HG03565 (cell line): Measurements from ENCODE around the gene APC2.
"Not testable (repeated sequence)": the region's sequence is repeated elsewhere in the genome, so short reads cannot be mapped to it uniquely, and the experiment has no call there.

Experiments used
- ATAC-seq: cut with Tn5 transposase; IDR thresholded peaks from one replicate; pipeline ENCODE4 v1.9.1; 2021; ENCODE audit warnings: mild to moderate bottlenecking, moderate library complexity; ENCODE audit not compliant: unreplicated experiment

APC2 gene

DNA sequence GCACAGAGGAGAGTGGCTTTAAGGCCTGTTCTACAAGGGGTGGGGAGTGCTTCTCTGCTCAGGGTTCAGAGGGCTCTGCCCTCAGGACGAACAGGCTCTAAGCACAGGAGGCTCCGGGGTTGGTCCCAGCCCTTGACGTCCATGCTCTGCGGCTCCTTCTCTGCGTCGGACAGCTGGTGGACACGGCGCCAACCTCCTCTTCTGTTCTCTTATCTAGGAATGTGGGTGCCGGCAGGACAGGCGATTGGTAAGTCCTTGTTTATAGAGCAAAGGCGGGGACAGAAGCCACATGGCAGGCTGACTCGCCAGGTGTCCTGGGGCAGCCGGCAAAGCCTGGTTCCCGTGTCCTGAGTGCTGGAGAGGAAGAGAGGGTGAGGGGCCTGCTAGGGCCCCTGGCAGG, 20.2 kb upstream of the APC2 start:
- no peak for ATAC-seq

DNA sequence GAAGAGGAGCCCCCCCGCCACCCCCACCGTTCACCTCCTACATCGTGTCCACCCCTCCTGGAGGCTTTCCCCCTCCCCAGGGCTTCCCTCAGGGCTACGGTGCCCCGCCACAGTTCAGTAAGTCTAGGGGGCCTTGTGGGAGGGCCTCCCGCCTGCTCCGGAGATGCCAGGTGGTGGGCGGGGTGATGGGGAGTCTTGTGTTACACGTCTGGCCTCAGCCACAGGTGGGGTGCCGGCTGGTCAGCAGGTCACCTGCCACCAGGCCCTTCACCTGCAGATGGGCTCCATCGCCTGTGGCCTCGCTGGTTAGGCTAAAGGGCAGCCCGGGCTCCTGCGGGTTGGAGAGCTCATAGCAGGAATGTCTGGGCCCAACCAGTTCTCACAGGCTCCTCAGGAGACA, 19.7 kb upstream of the APC2 start:
- no peak for ATAC-seq

DNA sequence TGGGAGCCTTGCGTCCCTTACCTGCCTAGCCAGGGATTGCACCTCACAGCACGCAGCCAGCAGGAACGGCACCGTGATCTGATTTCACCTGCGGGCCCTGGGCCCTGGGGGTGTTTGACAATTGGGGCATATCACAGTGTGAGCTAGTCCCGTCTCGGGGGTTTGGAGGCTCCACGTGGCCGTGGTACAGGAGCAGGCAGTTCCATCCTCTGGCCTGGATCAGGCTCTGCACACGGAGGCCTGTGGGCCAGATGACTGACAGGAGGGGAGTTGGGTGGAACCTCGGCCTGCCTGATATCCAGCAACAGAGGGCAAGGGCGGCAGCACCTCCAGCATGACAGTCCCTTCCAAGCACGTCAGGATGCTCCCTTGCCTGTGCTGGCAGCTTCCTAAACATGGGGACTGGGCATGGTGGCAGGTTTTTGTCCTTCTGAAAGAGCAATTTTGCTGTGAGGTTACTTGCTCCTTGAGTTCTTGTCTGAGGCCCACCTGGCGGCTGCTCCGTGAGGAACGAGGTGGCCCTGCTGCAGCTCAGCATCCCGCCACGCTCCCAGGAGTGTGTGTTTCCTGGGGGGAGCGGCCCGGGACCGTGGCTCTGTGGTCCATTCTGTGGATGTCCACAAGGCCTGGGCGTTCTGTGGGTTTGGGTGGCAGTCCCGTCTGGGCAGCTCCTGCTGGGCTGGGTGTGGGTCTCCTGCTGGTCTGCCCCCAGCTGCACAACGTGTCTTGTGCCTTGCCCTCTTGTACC, 18.0 kb upstream of the APC2 start:
- ATAC-seq: no peak

DNA sequence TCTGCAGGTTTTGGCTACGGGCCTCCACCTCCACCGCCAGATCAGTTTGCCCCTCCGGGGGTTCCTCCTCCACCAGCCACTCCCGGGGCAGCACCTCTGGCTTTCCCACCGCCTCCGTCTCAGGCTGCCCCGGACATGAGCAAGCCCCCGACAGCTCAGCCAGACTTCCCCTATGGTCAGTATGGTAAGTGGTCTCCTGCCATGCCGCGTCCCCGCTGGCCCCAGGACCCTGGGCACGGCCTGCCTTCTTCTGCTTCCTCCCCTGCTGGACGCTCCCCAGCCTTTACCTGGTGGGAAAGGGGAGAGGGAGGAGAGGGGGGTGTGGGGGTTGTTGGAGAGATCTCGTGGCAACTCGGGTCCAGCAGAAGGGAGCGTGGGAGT, 17.4 kb upstream of the APC2 start:
- ATAC-seq: no peak

DNA sequence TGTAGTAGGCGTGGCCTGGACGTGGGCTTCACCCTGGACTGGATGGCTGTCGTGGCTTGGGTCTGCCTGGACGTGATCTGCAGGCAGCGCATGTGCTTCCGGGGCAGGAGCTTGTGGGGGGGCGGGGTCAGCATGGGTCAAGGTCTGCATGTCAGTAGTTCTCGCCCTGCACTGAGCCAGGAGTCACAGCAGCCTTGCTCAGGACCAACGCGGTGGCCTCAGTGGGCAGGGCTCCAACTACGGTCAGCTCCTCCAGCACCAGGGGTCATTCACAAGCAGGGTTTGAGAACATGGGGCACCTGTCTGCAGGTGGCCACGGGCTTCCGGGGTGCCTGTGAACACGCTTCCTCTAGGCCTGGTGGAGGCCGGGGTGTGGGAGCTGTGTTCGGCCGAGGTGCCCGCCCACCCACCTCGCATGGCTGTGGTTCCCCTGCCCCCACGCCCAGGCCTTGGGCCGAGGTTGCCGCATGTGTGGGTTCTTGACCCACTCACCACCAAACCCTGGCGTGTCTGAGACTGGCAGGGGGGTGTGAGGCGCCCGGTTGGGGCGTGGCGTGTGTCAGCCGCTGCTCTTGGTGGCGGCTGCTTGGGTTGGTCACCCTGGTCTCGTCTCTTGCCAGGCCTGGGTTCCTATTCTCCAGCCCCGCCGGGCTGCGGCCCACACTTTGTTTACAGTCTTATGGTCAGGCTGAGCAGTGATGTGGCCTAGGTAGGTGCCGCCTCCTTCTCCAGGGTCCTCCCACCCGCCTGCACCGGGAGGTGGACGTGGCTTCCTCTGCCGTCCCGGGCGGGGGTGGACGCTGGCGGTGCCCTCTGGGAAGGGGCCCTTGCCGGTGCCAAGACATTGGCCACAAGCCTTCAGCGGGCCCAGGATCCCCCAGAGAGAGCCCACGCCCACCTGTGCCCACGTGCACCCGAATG, 16.5 kb upstream of the APC2 start:
- ATAC-seq: no peak

DNA sequence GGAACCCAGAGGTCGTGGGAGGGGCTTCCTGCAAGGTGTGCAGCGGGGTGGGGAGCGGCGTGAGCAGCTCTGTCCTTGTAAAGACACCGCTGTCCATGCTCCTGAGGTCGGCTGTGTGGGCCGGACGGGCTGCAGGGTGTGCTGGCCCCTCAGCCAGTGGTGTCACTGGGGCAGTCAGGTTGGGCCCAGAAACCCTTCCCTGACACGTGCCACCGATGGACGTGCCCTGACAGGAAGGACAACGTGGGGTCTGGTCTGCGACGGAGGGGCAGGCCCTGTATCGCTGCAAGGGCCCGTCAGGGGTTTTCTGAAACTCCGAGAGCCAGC, 15.9 kb upstream of the APC2 start:
- ATAC-seq: no peak

DNA sequence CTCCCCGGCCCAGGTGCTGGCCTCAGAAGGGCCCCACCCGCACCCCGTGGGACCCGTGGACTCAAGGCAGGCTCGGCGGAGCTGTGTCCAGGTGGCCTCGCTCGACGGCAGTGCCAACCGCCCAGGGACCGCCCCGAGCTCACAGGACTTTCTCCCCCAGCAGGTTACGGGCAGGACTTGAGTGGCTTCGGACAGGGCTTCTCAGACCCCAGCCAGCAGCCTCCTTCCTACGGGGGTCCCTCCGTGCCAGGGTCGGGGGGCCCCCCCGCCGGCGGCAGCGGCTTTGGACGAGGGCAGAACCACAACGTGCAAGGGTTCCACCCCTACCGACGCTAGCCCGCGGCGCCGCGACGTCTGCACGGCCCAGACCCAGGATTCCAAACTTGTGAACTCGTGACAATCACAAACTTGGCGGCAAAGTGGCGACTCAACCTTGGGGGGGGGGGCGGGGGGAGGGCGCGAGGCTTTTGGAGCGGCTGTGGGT, 15.3 kb upstream of the APC2 start:
- no peak for ATAC-seq

DNA sequence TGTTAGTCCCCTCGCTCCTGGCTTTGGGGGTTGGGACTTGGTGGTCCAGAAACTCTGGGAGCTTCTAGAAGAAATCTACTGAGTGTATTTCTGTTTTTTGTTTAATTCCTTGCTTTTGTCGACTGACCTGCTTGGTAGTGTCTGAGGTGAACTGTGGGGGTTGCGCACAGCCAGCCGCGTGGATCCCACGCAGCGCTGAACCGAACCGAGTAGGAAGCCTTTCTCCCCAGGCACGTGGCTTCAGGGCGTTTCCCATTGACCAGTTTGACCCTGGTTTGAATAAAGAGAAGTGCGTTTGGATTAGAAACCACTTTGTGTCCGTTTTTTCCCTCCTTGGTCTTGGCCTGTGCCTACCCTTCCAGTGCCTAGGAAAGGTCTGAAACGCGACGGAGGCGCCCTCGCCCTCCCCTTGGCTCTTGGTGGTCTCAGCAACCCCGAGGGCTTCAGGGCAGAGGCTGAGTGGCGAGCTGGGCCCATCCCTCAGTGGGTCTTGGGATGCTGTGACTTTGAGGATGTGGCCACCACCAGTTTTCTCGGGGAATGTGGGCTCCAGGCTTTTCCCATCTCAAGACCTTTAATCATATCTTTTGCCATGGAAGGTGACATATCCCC, 14.4 kb upstream of the APC2 start:
- no peak for ATAC-seq

DNA sequence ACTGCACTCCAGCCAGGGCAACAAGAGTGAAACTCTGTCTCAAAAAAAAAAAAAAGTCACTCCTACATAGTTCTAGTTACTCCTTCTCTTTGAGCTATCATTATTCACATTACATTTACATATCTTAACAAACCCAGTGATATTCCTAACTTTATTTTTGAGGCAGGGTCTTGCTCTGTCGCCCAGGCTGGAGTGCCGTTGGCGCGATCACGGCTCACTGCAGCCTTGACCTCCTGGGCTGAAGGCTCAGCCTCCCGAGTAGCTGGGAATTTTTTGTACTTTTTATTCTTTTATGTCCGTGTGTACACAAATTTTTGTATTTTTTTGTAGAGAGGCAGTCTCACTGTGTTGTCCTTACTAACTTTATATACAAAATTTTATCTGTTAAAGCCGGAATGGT, 12.3 kb upstream of the APC2 start:
- ATAC-seq: no peak

DNA sequence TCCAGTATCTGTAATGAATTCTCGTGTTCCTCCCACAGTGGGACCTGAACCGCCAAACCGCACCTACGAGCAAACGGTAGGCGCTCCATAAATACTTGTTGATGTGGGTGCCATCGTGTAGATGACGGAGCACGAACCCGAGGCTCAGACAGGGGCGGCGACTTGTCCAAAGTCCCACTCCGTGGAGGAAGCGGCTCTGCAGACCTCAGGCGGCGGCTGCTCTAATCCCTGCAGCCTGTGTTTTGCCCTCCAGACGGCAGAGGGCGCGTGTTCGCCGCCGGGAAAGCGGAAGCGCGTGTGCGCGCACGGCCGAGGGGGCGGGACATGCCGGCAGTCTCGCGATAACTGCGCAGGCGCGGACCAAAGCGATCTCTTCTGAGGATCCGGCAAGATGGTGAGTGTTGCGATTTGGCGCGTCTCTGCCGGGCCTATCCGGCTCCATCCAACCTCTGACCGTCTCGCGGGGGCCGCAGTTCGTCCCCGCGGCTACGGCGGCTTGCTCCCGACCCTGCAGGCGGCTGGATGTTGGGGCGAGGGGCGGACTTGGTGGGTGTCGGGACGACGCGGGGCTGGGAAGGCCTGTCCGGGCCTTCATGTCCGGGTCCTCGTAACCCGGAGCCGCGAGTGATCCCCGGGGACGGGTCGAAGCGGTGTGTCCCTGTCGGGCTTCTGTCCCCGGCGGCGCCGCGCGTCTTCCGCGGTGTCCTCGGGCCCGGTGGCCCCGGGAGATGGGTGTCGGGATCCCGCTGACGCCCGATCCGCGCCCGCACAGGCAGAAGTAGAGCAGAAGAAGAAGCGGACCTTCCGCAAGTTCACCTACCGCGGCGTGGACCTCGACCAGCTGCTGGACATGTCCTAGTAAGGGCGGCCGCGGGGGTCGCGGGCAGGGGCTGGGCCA, 11.6 kb upstream of the APC2 start, which contains the start of gene RPS15:
TSS of gene RPS15 (plus strand) at position 362 of the 898 bp plus-strand sequence. CDS start at position 392, 30 bp downstream.
- ATAC-seq: peak; percentile 74

DNA sequence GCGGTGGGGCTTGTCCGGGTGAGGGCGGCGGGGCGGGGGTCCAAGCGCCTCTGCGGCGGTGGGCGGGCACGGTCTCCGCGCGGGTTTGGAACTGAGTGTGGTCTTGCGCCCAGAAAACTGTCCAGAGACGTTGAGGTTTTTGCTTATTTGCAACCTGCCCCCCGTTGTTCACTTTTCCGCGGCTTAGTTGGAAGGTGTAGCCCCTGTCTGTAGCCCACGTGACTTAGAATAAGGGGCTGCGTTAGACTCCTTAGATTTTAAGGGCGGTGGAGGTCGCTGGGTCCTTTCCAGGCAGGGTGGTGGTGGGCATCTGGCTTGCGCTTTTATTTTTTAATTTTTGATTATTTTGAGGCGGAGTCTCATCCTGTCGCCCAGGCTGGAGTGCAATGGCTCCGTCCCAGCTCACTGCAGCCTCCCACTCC, 11.0 kb upstream of the APC2 start:
- no peak for ATAC-seq

DNA sequence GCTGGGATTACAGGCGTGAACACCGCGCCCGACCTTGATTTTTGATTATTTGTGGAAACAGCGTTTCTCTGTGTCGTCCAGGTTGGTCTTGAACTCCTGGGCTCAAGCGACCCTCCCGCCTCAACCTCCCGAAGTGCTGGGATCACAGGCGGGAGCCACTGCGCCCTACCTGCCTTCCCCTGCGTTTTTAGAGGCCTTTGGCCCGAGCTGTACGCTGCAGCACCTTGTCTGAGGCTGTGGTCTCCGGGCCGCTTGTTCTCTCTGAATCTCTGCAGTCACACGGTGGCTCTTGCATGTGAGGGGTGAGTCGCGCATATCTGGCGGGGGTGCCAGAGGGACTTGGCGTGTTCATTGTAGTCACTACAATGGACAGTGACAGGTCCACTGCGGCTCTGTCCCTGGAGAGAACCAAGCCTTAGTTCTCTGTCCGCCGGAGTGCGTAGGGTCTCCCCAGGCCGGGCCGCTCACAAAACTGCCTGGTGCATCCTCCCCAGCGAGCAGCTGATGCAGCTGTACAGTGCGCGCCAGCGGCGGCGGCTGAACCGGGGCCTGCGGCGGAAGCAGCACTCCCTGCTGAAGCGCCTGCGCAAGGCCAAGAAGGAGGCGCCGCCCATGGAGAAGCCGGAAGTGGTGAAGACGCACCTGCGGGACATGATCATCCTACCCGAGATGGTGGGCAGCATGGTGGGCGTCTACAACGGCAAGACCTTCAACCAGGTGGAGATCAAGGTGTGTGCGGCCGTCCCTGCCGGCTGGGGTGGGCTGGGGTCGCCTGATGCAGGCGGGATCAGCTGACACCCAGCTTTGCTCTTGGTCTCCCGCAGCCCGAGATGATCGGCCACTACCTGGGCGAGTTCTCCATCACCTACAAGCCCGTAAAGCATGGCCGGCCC, 10.2 kb upstream of the APC2 start:
- not testable (repeated sequence) for ATAC-seq

DNA sequence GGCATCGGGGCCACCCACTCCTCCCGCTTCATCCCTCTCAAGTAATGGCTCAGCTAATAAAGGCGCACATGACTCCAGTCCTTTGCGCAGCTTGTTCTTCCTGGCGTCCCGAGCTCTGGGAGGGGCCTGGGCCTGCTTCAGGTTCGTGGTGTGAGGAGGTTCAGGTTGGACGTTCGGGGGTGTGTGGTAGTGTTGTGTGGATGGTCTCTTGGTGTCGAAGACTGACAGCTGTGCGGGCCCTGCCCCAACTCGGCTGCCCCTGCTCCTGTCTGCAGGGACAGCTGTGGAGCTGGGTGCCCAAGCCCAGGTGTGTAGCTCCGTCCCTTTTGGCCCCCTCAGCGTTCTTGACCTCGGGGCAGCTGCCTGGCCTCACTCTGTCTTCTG, 9.5 kb upstream of the APC2 start:
- no peak for ATAC-seq

DNA sequence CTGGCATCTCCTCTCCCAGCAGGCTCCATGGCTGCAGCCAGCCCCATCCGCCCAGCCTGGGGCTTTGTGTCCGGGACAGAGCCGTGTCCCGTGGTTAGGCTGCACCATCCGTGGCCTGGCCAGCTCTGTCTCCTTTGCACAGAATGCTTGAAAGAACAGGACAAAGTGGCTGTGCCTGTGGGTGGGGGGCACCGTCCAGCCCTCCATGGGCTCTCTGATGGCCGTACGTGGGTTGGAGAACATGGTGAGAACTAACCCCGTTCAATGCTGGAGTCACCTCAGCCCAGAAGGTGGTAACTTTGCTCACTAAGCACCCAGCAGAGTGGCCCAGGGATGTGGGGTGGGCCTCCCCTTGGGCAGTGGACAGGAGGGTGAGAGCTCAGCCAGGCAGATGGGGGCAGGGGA, 8.9 kb upstream of the APC2 start:
- ATAC-seq: no peak

DNA sequence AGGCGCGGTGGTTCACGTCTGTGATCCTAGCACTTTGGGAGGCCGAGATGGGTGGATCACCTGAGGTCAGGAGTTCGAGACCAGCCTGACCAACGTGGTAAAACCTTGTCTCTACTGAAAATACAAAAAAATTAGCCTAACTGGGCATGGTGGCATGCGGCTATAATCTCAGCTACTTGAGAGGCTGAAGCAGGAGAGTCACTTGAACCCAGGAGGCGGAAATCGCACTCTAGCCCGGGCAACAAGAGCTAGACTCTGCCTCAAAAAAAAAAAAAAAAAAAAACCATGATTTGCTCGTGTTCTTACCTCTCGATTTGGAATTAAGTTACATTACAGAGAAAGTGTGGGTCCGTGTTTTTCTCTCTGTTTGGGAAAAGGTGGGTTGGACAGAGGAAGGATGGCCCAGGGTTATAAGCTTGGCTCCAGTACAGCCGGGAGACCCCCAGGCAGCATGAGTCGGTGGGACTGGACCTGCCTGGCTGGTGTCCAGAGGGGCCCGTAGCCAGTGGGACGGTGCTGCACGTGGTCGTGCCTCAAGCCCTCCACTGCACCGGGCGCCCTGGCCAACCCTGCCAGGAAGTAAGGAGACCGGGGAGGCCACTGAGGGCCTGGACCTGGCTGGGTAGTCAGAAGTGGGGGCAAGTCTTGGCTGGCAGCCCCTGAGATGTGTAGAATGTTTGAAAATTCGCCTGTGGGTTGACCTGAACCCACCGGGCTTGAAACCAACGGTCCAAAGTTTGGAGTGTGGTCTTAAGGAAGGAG, 8.1 kb upstream of the APC2 start:
- ATAC-seq: no peak

DNA sequence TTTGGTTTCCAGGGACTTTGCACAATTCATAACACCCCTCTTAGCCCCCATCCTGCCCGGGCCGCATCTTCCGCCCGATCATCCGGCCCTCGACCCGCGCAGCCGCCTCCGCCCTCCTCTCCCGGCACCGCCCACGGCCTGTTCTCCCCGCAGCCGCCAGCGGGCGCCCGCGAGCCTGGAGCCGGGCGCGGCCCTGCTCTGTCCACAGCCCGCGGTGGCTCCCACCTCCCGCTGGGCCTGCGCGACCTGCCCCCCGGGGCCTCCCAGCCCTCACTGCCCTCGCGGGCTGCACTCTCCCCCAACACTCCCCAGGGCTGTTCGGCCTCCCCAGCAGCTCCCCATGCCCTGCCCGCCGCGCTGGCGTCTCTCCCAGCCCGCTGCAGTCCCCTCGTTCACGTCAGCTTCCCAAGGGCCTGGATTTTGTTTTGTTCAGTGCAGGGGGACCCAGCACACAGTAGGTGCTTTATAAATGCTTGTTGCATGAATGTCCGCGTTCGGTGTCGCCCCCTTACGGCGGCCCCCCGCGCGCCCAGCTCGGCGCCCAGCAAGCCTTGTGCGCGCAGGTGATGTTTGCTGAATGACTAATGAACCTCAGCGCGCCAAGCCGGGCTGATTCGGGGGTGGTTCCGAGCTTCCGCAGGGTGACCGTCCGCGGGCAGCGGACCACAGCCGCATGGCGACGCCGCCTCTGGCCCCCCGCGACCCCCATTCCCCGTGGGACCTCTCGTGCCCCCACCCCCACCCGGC, 4.6 kb upstream of the APC2 start:
- peak; percentile 52 for ATAC-seq

DNA sequence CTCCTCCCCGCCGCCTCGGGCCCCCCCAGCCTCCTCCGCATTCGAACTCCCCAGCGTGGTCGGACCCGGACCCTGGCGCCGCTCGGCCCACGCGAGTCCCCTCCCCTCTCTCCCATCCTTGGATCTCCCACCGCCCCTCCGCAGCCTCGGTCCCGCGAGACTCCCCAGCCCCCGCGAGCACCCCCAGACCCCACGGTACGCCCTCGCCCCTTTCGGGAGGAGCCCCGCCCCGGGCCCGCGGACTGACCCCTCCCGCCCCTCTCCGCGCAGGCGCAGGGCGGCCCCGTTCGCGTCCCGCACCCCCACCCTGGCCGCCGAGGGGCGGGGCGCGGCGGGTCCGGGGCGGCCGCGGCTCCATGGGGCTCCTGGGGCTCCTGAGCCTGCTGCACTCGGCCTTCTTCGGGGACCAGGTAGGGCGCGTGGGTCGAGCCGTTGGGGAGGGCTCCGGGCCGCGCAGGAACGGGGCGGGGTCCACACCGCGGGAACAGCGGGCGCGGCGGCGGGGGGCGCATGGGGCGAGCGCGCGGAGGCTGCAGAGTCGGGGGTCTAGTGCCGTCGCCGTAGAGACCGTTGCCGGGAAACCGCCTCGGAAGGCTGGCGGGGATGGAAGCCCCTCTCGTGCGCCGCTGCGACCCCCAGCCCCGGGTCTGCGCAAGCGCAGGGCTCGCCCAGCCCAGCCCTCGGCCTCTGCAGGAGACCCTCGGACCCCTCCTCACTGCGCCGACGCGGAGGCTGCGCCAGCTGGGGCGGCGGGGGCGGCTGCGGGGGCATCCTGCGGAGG, 3.8 kb upstream of the APC2 start:
- ATAC-seq: no peak
